Astrocyte (in vitro differentiated cells and primary cell): Measurements from ENCODE around the gene RAP1B.

Experiments
- EZH2 ChIP-seq: IDR thresholded peaks from 2 replicates; pipeline ENCODE4 v1.6.1; 2012; ENCODE audit warnings: mild to moderate bottlenecking, low read length, inconsistent platforms; ENCODE audit not compliant: insufficient read depth
- TF ChIP-seq, protein P1 (sequence below): IDR thresholded peaks from 2 replicates; pipeline ENCODE4 v1.5.1; 2011; ENCODE audit warnings: low read depth, mild to moderate bottlenecking, inconsistent platforms, low read length, moderate library complexity; ENCODE audit not compliant: insufficient read depth

DNA sequence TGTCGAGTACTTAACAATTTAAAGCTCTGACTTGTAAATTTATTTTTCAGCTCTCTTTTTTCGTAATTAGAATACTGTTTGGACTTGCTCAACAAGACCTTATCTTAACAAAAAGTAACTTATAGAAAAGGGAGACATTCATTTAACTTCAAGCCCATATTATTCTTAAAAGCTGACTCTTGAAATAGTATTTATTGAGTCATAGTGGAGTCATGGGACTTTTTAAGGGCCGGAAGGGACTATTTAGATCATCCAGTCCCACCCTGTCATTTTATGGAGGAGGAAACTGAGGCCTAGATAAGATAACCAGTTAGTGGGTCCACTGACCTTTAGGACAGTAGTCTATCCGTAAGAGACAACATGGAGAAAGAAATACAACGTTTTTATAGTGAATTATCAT, 1.5 kb downstream of the RAP1B start:
- TF ChIP-seq, protein P1, sequence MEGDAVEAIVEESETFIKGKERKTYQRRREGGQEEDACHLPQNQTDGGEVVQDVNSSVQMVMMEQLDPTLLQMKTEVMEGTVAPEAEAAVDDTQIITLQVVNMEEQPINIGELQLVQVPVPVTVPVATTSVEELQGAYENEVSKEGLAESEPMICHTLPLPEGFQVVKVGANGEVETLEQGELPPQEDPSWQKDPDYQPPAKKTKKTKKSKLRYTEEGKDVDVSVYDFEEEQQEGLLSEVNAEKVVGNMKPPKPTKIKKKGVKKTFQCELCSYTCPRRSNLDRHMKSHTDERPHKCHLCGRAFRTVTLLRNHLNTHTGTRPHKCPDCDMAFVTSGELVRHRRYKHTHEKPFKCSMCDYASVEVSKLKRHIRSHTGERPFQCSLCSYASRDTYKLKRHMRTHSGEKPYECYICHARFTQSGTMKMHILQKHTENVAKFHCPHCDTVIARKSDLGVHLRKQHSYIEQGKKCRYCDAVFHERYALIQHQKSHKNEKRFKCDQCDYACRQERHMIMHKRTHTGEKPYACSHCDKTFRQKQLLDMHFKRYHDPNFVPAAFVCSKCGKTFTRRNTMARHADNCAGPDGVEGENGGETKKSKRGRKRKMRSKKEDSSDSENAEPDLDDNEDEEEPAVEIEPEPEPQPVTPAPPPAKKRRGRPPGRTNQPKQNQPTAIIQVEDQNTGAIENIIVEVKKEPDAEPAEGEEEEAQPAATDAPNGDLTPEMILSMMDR = no peak
- no peak for TF ChIP-seq EZH2
